Activated naive CD8-positive, alpha-beta T cell (primary cell): ENCODE results near the gene CH25H.

Source experiments
- H3K27ac Mint-ChIP-seq: one replicate; pipeline ENCODE4 v1.8.0; 2021; ENCODE audit warnings: mixed read lengths
- H3K27me3 Mint-ChIP-seq: one replicate; pipeline ENCODE4 v1.8.0; 2021; ENCODE audit warnings: mixed read lengths
- H3K36me3 Mint-ChIP-seq: one replicate; pipeline ENCODE4 v1.8.0; 2021; ENCODE audit warnings: mixed read lengths
- H3K4me1 Mint-ChIP-seq: one replicate; pipeline ENCODE4 v1.8.0; 2021; ENCODE audit warnings: low read depth, mixed read lengths
- H3K4me3 Mint-ChIP-seq: one replicate; pipeline ENCODE4 v1.8.0; 2021; ENCODE audit warnings: mild to moderate bottlenecking, mixed read lengths
- H3K9me3 Mint-ChIP-seq: one replicate; pipeline ENCODE4 v1.8.0; 2021; ENCODE audit warnings: low read depth, mixed read lengths

The CH25H gene

DNA sequence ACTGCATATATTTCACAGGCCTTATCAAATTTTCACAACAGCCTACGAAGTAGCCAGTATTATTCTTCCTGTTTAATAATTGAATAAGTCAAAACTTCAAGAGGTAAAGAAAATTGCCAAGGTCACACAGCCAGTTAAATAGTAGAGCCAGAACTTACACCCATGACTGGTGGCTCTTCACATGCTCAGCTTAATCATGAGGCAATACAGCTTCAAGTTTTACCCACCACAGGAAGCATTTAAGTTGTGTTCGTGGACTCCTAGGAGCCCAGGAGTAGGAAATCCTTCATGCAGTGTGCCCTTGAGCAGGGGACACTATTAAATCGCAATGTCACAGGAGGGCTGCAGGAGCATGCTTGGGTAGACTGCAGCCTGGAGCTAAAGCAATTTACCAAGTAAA is 33.4 kb upstream of the CH25H start:
- H3K36me3 Mint-ChIP-seq, result peaks cover 11% of the 10 kb centered on the region
- no peaks in the 10 kb centered on the region for H3K9me3 Mint-ChIP-seq
- no peak overlapping the region for H3K4me3 Mint-ChIP-seq
- H3K4me1 Mint-ChIP-seq, result peaks cover 5% of the 10 kb centered on the region
- H3K27ac Mint-ChIP-seq, result no peak overlapping the region
- H3K27me3 Mint-ChIP-seq, result no peaks in the 10 kb centered on the region

DNA sequence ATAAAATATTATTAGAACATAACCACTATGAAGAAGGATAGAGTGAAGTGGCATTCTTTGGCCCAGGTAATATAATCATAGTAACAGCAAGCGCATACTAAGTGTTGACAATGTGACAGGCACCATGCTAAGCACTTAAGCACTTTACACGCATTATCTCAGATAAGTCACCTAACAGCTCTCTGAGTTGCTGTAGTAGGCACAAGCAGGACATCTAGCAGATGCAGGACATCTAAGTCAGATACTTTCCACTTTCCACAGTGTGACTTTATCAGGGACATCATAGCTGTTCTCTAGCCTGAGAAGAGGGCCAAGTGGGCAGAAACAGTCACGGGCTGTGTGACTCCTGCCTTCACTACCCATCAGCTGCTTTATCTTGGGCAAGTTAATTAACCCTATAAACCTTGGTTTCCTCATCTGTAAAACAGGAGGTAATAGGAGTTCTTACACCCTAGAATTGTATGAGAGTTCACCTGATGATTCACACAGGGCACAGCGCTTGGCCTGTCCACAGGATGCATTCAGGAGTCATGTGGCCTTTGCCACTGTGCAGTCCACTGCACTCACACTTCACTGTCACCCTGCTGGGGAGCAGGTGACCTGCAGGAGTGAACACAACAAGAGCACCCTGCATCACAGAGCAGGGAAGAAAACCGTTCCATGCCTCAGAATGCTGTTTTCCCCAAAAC is 32.0 kb upstream of the CH25H start:
- Mint-ChIP-seq H3K27me3 (no peaks in the 10 kb centered on the region), H3K4me1 (peaks cover 5% of the 10 kb centered on the region), H3K36me3 (peaks cover 13% of the 10 kb centered on the region), H3K9me3 (no peaks in the 10 kb centered on the region), H3K4me3 (no peak overlapping the region), H3K27ac (no peak overlapping the region)

DNA sequence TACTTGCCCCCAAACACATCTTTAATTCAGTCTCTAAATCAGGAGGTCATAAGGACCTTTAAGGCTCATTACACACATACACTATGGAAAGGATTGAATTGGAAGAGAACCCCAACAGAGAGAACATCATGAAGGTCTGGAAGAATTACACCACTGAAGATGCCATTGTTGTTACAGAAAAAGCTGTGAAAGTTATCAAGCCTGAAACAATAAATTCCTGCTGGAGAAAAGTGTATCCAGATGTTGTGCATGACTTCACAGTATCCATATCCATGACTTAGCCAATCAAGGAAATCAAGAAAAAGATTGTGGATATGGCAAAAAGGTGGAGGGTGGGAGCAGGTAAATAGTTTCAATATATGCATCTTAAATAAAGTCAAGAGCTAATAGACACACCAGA is 30.7 kb upstream of the CH25H start:
- no peak overlapping the region for H3K4me3 Mint-ChIP-seq
- no peaks in the 10 kb centered on the region for H3K9me3 Mint-ChIP-seq
- H3K36me3 Mint-ChIP-seq, result peaks cover 13% of the 10 kb centered on the region
- H3K4me1 Mint-ChIP-seq, result peaks cover 1% of the 10 kb centered on the region
- no peaks in the 10 kb centered on the region for H3K27me3 Mint-ChIP-seq
- no peak overlapping the region for H3K27ac Mint-ChIP-seq

DNA sequence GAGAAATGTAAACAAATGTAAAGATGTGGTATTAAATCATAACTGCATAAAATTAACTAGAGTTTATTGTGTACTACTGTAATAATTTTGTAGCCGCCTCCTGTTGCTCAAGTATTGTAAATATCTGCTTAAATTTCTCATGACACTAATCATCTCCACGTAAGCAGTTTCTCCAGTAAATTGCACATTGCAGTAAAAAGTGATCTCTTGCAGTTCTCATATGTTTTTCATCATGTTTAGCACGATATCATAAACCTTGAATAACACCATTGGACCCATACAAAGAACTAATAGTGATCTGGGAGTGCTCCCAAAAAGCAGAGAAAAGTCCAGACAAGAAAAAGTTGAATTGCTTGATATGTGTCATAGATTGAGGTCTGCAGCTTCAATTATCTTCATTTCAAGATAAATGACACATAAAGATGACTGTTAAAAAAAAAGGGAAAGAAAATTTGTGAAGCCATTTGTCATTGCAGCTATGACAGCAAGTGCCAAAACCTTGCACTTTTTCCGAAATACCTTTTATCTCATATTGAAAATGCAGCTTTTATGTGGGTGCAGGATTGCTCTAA is 29.2 kb upstream of the CH25H start:
- no peaks in the 10 kb centered on the region for H3K4me1 Mint-ChIP-seq
- H3K27ac Mint-ChIP-seq, result no peak overlapping the region
- no peaks in the 10 kb centered on the region for H3K27me3 Mint-ChIP-seq
- H3K4me3 Mint-ChIP-seq, result no peak overlapping the region
- no peaks in the 10 kb centered on the region for H3K9me3 Mint-ChIP-seq
- H3K36me3 Mint-ChIP-seq, result peaks cover 10% of the 10 kb centered on the region

DNA sequence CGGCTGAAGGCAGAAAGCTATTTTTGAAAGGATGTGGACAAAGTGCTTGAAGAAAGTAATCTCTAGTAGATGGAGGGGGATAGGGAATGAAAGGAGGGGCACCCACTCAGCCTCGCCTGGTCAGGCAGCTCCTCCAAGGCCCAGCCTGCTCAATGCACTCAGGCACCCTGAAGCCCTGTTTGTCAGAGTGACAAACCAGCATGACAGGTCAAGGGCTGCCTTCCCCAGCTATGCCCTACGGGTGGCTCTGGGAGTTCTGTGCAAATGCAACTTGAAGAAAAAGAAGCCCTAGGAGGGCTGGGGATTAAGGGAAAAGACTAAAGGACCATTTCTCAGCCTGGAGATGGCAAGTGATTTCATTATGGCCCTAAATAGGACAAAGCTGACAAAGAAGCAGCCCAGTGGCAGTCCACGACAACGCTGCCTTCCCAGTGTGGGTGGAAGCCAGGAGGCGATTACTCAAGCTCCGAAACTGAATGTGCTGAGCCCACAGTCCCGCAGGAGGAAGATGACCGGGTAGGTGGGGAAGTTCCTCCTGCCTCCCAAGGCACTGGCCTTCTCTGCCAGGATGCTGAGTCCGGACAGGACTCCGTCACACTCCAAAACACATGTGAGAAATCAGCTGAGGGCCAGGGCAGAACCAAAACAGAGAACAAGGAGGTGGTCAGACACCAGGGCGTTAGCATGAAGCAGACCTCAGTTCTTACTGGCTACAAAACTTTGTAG is 28.1 kb upstream of the CH25H start:
- Mint-ChIP-seq H3K27me3 (no peaks in the 10 kb centered on the region), H3K4me1 (no peaks in the 10 kb centered on the region), H3K36me3 (peaks cover 10% of the 10 kb centered on the region), H3K4me3 (no peak overlapping the region), H3K27ac (no peak overlapping the region), H3K9me3 (no peaks in the 10 kb centered on the region)

DNA sequence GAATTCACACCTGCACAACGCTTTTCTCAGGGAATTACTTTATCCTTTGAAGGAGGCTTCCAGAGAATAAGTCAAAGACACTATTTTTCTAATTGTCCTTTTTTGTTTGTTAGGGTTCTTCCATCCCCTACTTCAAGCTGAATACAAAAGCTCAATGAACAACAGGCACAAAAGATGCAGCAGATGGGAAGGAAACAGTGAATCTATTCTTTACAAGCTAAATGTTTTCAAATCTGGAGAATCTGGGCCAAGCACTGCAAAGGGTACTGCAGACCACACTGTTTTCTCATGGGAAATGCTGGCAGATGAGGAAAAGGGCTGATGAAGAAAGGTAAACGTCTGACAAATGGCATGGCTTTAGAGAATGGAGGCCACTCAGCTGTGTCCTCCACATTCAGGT is 25.9 kb upstream of the CH25H start:
- no peaks in the 10 kb centered on the region for H3K9me3 Mint-ChIP-seq
- no peaks in the 10 kb centered on the region for H3K4me1 Mint-ChIP-seq
- H3K4me3 Mint-ChIP-seq, result no peak overlapping the region
- no peaks in the 10 kb centered on the region for H3K27me3 Mint-ChIP-seq
- H3K36me3 Mint-ChIP-seq, result peaks cover 11% of the 10 kb centered on the region
- no peak overlapping the region for H3K27ac Mint-ChIP-seq

DNA sequence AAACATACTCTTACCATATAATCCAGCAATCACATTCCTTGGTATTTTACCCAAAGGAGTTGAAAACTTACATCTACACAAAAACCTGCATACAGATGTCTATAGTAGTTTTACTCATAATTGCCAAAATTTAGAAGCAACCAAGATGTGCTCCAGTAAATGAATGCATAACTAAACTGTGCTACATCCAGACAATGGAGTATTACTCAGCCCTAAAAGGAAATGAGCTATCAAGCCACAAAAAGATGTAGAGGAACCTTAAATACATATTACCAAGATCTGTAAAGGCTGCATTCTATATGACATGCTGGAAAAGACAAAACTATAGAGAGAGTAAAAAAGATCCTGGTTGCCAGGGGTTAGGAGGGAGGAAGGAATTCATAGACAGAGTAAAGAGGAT is 21.8 kb upstream of the CH25H start:
- peaks cover 8% of the 10 kb centered on the region for H3K4me1 Mint-ChIP-seq
- H3K4me3 Mint-ChIP-seq, result no peak overlapping the region
- no peaks in the 10 kb centered on the region for H3K9me3 Mint-ChIP-seq
- H3K36me3 Mint-ChIP-seq, result peaks cover 4% of the 10 kb centered on the region
- H3K27me3 Mint-ChIP-seq, result no peaks in the 10 kb centered on the region
- no peak overlapping the region for H3K27ac Mint-ChIP-seq

DNA sequence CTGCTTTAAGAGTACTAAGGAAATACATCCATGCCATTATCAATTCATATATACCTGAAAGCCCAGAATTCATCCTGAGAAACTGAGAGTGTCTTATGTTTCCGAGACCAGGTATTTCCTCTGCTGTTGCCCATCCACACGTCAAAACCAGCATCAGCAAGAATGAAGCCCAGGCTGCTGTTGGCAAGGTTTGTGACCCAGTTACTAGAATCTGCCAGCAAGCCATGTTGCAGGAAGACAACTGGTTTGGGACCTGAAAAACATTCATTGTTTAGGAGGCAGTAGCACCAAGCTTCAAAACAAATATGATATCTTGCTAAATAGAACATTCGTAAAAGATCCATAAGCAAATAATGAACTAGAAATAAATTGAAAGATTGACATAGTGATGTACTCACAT is 21.0 kb upstream of the CH25H start:
- Mint-ChIP-seq H3K27me3 (no peaks in the 10 kb centered on the region), H3K27ac (no peak overlapping the region), H3K9me3 (no peaks in the 10 kb centered on the region), H3K36me3 (peaks cover 4% of the 10 kb centered on the region), H3K4me1 (peaks cover 8% of the 10 kb centered on the region), H3K4me3 (no peak overlapping the region)

DNA sequence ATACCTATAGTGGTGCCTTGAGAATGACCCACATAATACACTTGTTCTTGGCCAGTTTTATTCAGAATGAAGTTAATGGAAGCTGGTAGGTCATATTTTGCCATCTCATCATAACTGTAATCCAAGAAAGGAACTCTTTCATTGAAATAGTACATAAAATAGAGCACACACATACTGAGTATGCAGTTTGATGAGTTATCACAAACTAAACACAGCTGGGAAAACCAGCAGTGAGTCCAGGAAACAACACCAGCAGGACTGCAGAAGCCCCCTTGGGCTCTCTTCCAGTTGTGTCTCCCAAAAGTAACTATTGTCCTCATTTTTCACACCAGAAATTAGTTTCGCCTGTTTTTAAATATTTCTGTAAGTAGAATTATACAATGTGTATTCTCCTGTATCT is 19.8 kb upstream of the CH25H start:
- H3K9me3 Mint-ChIP-seq, result no peaks in the 10 kb centered on the region
- no peaks in the 10 kb centered on the region for H3K27me3 Mint-ChIP-seq
- no peak overlapping the region for H3K27ac Mint-ChIP-seq
- H3K36me3 Mint-ChIP-seq, result peaks cover 7% of the 10 kb centered on the region
- H3K4me1 Mint-ChIP-seq, result peaks cover 8% of the 10 kb centered on the region
- H3K4me3 Mint-ChIP-seq, result no peak overlapping the region

DNA sequence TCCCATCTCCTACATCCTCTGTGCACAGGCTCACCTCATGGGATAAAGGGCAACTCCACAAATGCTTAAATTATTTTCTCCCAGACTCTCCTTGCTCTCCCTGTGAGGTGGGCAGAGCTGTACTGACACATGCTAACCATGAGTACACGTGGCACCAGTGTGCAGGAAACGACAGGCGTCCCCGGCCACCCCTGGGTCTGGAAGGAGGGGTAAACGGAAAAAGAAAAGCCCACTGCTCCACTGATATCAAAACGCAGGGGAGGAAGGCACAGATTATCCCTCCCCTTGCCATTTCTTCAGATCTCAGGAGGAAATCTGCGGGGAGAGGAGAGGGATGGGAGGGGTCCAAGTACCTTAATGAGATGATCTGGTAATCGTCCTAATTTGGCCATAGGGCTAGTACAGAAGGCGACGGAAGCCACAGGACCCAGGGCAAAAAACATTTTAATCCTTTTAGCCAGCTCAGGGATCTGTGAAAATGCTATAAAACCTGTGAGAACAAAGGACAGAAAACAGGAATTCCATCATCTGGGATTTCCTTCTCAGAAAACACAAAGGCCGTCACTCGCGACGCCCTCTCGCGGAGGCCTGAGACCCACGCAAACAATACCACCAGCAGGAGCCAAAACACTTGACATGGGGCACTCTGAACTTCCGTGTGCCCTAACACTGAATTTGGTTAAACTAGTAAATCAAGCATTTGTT is 17.8 kb upstream of the CH25H start:
- Mint-ChIP-seq H3K27ac (peak overlapping the region; percentile 47), H3K9me3 (no peaks in the 10 kb centered on the region), H3K27me3 (no peaks in the 10 kb centered on the region), H3K4me3 (peak overlapping the region; percentile 73), H3K4me1 (peaks cover 8% of the 10 kb centered on the region), H3K36me3 (peaks cover 7% of the 10 kb centered on the region)

DNA sequence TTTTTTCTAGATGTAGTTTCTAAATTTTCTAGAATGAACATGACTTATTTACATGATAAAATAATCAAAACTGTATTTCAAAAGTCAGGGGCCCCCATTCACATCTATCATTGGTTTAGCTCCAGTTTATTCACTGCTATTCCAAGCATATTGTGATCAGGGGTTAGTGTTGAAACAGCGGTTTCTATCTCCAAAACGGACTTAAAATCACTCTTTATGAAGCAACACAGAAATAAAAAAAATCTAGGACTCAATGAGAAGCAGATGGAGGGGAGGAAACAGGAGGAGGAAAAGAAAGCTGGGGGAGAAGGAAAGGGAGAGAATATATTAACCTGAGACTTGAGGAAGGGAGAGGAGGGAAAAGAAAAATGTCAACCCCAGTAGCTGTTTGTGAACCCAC is 14.8 kb upstream of the CH25H start:
- no peak overlapping the region for H3K27ac Mint-ChIP-seq

DNA sequence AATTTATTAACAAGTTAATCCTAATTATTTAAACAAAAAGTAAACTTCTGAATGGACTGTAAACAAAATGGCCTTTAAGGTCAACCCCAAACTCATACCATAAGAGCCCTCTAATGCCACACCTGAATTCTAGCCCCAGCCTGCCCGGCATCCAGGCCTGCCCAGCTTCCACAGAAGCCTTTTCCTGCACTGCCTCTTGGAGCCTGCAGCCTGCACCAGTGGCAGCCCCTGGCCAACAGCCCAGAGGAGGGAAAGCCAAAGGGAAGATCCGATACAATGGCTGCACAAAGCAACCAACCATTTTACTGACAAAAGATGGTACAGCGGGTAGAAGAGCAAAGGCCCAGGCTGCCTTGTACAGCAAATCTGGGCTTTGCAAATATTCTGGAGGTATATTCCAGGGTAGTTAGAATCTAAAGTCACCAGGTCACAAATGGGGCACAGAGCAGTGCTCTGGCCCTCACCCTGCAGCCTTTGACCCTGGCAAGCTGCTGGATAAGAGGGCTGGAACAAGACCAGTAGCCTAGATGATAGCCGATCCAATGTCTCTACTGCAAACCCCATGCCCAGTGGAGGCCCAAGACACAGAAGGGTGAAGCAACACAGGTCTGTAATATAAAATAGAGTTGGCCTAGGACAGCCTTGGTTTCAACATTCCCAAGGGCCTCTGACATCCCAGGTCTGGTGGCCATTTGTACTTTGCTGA is 12.5 kb upstream of the CH25H start:
- no peaks in the 10 kb centered on the region for H3K9me3 Mint-ChIP-seq
- no peak overlapping the region for H3K4me3 Mint-ChIP-seq
- H3K4me1 Mint-ChIP-seq, result peaks cover 8% of the 10 kb centered on the region
- H3K27ac Mint-ChIP-seq, result no peak overlapping the region
- peaks cover 3% of the 10 kb centered on the region for H3K36me3 Mint-ChIP-seq
- H3K27me3 Mint-ChIP-seq, result no peaks in the 10 kb centered on the region

More for the DNA sequence above, 14.8 kb upstream of the CH25H start:
- peaks cover 3% of the 10 kb centered on the region for H3K36me3 Mint-ChIP-seq
- H3K9me3 Mint-ChIP-seq, result no peaks in the 10 kb centered on the region
- no peaks in the 10 kb centered on the region for H3K27me3 Mint-ChIP-seq
- no peak overlapping the region for H3K4me3 Mint-ChIP-seq
- H3K4me1 Mint-ChIP-seq, result peaks cover 16% of the 10 kb centered on the region

DNA sequence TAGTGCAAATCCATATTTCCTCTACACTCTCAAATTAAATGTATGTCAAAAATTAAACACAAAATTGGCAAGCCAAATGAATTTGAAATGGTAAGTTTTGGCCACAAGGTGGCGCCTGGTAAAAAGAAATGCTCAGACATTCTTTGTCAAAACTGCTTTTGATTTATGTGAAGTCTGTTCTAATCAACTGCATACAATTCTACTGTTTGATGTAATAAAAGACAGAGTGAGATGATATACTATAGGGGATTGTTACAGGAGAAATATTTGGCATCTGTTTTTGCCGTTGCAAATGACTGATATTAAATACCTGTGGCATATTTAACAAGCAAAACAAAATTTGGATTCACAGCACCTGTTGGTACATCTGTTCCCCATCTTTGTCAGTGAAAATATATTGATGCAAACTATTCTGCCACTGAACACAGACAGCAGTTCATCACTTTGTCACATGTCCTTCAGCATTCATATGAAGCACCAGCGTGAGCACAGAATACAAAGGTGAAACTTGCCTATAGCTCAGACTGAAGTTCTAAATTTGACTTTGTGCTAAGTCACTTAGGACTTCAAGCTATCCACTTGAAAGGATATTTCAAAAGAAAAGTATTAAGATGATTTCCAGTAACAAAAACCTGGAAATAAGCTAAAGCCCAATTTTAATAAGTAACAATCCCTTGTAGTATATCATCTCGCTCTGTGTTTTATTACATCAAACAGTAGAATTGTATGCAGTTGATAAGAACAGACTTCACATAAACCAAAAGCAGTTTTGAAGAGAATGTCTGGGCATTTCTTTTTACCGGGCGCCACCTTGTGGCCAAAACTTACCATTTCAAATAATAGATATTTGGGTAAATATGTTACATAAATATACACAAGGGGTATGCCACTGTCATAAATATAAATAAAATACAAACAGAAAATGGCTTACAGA is 10.2 kb upstream of the CH25H start:
- Mint-ChIP-seq H3K36me3 (peaks cover 3% of the 10 kb centered on the region), H3K27ac (no peak overlapping the region), H3K27me3 (no peaks in the 10 kb centered on the region), H3K9me3 (no peaks in the 10 kb centered on the region), H3K4me1 (peaks cover 10% of the 10 kb centered on the region), H3K4me3 (no peak overlapping the region)

DNA sequence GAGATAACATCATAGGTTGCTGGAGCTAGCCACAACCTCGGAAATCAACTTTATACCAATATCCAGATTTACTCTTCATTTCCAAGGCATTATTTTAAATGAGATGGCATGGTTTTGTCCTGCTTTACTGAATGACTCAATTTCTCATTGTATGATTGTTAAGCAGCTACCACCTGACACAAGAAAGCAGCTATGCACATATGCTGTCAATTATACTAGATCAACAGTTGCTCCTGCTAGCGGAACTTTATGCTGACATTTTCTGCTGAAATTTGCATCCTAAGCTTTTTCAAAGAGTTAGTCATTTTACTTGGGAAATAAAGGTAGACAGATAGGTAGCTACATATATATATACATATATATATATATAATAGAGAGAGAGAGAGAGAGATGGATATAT is 8.9 kb upstream of the CH25H start:
- peaks cover 11% of the 10 kb centered on the region for H3K4me1 Mint-ChIP-seq
- no peaks in the 10 kb centered on the region for H3K36me3 Mint-ChIP-seq
- H3K9me3 Mint-ChIP-seq, result no peaks in the 10 kb centered on the region
- H3K27me3 Mint-ChIP-seq, result no peaks in the 10 kb centered on the region
- no peak overlapping the region for H3K27ac Mint-ChIP-seq
- no peak overlapping the region for H3K4me3 Mint-ChIP-seq
